GM18858 (cell line): ENCODE data around the gene DCAF5.
"Not testable (repeated sequence)": the region's sequence is repeated elsewhere in the genome, so short reads cannot be mapped to it uniquely, and the experiment has no call there.

Experiments used
- ATAC-seq: cut with Tn5 transposase; IDR thresholded peaks from one replicate; pipeline ENCODE4 v1.9.1; 2021; ENCODE audit not compliant: unreplicated experiment

DCAF5 gene

GRCh38 chr14:69043596-69044260 lies 109.2 kb downstream of the DCAF5 start:
- no peak for ATAC-seq

- ATAC-seq = no peak
Measured at GRCh38 chr14:69042787-69043444, 110.0 kb downstream of the DCAF5 start.

DNA sequence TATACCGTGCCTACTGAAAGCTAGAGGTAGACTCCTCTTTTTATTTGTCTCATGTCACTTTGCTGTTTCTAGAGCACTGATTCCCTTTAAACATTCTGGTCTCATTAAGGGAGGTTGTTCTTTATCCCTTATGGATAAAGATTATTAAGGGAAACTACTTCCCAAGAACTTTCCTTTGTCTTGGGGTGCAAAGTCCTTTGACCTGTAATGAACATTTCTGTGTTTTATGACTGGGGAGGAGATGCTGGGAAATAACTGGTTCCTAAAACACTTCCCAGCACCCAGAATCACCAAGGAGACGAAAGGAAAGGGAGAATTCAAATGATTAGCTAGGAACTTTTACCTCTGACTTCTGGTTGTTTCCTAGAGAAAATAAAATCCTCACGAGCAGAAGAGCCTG lies 110.6 kb downstream of the DCAF5 start:
- no peak for ATAC-seq

DNA sequence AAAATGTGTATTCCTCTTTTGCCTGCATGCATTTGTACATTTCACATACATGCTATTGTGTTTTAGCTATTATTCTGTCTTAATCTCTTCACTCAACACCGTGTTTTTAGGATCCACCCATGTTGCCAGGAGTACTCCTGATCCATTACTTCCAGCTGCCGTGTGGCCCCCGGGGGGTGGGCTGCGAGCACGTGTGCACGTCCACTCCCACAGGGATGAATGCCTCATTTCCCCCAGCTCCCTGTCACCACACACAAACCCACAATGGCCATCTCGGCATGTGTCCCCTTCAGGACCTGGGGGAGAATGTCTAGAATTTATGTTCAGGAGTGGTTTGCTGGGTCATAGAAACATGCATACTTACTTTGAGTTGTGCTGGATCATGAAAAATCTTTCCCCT lies 111.1 kb downstream of the DCAF5 start:
- ATAC-seq = no peak

GRCh38 chr14:69040353-69040752 lies 112.6 kb downstream of the DCAF5 start:
- no peak for ATAC-seq

DNA sequence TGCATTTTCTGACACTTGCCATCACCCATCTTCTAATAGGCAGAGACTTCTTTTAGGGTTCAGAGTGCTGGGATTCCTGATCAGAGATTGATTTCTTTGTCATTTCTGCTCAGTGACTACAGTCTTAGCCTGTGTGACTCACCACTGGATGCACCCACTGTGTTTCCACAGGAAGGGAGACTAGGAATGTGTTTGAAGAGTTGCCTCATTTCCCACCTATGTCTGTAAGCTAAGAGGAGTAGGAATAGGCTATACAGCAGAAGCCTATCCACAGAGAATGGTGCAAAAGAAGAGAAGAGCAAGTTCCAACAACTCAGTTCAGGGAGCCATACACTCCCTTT lies 113.7 kb downstream of the DCAF5 start:
- ATAC-seq = no peak

- no peak for ATAC-seq
Measured at GRCh38 chr14:69038455-69039287, 114.2 kb downstream of the DCAF5 start.

- ATAC-seq = no peak
Measured at GRCh38 chr14:69037790-69038454, 115.0 kb downstream of the DCAF5 start.

- no peak for ATAC-seq
Measured at GRCh38 chr14:69036757-69037506, 116.0 kb downstream of the DCAF5 start.

GRCh38 chr14:69034612-69035262 lies 118.2 kb downstream of the DCAF5 start:
- ATAC-seq = no peak

GRCh38 chr14:69027242-69027913 lies 125.5 kb downstream of the DCAF5 start:
- no peak for ATAC-seq

DNA sequence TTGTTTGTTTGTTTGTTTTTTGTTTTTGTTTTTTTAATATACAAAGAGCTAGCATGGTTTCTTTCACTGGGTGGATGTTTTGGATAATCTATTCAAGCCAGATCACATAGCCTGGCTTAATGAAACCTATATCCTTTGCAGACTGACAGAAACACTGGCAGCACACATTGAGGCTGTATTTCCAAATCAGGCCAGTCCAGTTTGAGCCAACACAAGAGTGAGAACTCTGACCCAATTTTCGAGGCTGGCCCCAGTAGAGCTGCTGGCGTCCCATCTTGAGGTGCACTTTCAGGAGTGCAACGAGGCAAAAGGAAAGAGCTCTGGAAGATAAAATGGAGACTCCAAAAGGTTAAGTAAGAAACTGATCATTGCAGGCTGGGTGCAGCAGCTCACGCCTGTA lies 129.9 kb downstream of the DCAF5 start:
- no peak for ATAC-seq

GRCh38 chr14:69022093-69022492 lies 130.8 kb downstream of the DCAF5 start:
- not testable (repeated sequence) for ATAC-seq

GRCh38 chr14:69017706-69018105 lies 135.2 kb downstream of the DCAF5 start:
- ATAC-seq = no peak

DNA sequence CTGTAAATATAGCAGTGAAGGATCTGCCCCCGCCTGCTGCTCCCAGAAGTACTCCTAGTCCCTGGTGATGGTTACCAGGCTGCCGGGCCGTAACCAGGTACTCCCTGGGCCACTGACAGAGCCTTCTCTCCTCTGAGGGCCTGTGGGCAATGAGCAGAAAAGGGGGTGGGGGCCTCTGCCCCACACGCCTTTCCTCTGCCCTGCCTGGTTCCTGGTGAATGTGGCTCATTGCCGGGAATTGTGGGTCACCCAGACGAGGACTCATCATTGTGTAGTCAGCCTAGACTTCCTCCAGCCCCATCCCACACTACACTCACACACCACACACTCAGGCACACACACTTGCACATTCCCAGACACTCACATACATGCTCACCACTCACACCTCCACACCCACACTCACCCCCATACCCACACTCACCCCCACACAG lies 138.1 kb downstream of the DCAF5 start:
- ATAC-seq = no peak

DNA sequence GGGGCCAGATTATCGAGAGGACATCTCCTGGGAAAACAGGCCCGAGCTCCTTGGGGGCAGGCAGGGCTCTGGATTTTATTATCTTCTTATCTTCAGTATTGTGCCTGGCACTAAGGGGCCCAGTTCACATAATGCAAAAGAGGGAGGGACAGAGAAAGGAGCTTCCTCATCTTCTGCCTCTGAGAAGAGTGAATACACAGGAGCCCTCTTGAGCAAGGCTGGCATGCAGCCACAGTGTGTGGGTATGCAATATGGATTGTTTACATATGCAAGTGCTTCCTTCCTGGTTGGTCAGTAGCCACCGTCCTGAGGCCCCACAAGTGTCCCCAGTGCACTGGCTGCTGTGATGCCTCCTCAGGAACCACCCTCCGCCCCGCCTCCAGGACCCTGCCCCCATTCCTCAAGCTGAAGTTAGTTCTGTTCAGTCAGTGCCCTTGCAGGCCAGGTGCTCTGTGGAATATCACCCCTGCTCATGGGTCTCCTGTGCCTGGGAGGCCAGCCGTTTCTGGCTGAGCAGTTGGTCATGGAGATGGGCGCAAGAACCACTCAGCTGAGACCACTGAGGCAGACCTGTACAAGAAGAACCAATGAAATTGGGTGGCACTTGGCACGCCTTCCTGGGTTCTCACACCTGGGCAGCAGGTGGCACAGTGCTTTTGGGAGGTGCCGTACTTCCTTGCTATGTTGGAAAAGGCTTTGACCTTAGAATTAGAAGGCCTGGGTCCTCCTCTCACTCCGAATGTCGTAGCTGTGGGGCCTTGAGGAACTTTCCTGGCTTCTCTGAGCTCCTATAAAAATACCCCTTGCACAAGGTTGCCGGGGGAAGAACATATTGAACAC lies 138.8 kb downstream of the DCAF5 start:
- no peak for ATAC-seq

GRCh38 chr14:69012256-69012953 lies 140.5 kb downstream of the DCAF5 start:
- no peak for ATAC-seq

- ATAC-seq = no peak
Measured at GRCh38 chr14:69010648-69011047, 142.3 kb downstream of the DCAF5 start.
